Neural cell (in vitro differentiated cells): ENCODE data around the gene RILPL2. TPM values are rescaled to one million over a fixed set of nuclear protein-coding genes. Genes with fewer than 3 reads are reported as not detected.

ENCODE experiments used
- H2AFZ ChIP-seq: fragments of 200-600, 300-800 bp; sonication (generic), shearing (Covaris generic); 2 replicates; pipeline ENCODE4 v1.6.0; 2014; ENCODE audit warnings: low read depth, mild to moderate bottlenecking, antibody characterized with exemption, low read length, moderate library complexity
- H3F3A ChIP-seq: fragments of 200-600 bp; shearing (Covaris generic); 2 replicates; pipeline ENCODE4 v1.6.1; 2016; ENCODE audit warnings: mild to moderate bottlenecking, moderate library complexity, mixed read lengths, antibody characterized with exemption, low read length; ENCODE audit not compliant: insufficient read depth, poor library complexity, severe bottlenecking
- H3K27ac ChIP-seq: fragments of 200-600, 300-800 bp; sonication (generic), shearing (Covaris generic); 2 replicates; pipeline ENCODE4 v1.5.1; 2014; ENCODE audit warnings: mild to moderate bottlenecking, low read length, moderate library complexity
- H3K27me3 ChIP-seq: fragments of 300-800, 200-600 bp; sonication (generic), shearing (Covaris generic); 2 replicates; pipeline ENCODE4 v1.6.0; 2014; ENCODE audit warnings: mild to moderate bottlenecking, low read depth, low read length, moderate library complexity; ENCODE audit not compliant: insufficient read depth
- H3K36me3 ChIP-seq: fragments of 300-800, 200-600 bp; sonication (generic), shearing (Covaris generic); 2 replicates; pipeline ENCODE4 v1.5.1; 2014; ENCODE audit warnings: mild to moderate bottlenecking, antibody characterized with exemption, low read length, moderate library complexity; ENCODE audit not compliant: insufficient read depth
- H3K4me2 ChIP-seq: fragments of 300-800, 200-600 bp; sonication (generic), shearing (Covaris generic); 2 replicates; pipeline ENCODE4 v1.6.0; 2014; ENCODE audit warnings: mild to moderate bottlenecking, low read length
- H3K4me3 ChIP-seq: fragments of 300-800, 200-600 bp; sonication (generic), shearing (Covaris generic); 2 replicates; pipeline ENCODE4 v1.5.1; 2014; ENCODE audit warnings: mild to moderate bottlenecking, low read length, moderate library complexity
- H3K79me2 ChIP-seq: fragments of 200-600 bp; shearing (Covaris generic); replicated peaks from 2 replicates; pipeline ENCODE4 v1.6.0; 2014; ENCODE audit warnings: mild to moderate bottlenecking, low read length, moderate library complexity; ENCODE audit not compliant: insufficient read depth
- H3K9ac ChIP-seq: fragments of 300-800, 200-600 bp; sonication (generic), shearing (Covaris generic); 2 replicates; pipeline ENCODE4 v1.6.1; 2016; ENCODE audit warnings: mild to moderate bottlenecking, low read length, mixed read lengths
- H3K9me2 ChIP-seq: fragments of 200-600 bp; shearing (Covaris generic); 2 replicates; pipeline ENCODE4 v1.6.1; 2016; ENCODE audit warnings: mild to moderate bottlenecking, low read length, mixed read lengths; ENCODE audit not compliant: insufficient read depth
- H3K9me3 ChIP-seq: fragments of 200-600, 300-800 bp; sonication (generic), shearing (Covaris generic); 2 replicates; pipeline ENCODE4 v1.6.1; 2016; ENCODE audit warnings: mild to moderate bottlenecking, mixed run types, low read length, moderate library complexity, mixed read lengths
- H4K20me1 ChIP-seq: fragments of 200-600 bp; shearing (Covaris generic); 2 replicates; pipeline ENCODE4 v1.6.1; 2016; ENCODE audit warnings: mild to moderate bottlenecking, mixed run types; ENCODE audit not compliant: insufficient read depth
- EP300 ChIP-seq: fragments of 450-650 bp; conservative IDR thresholded peaks from 2 replicates; pipeline ENCODE4 v1.6.1; 2014; ENCODE audit warnings: antibody characterized with exemption, mild to moderate bottlenecking, moderate library complexity; ENCODE audit not compliant: poor library complexity, severe bottlenecking
- EZH2 ChIP-seq: fragments of 200-600, 300-800 bp; shearing (Covaris generic), sonication (generic); IDR thresholded peaks from 2 replicates; pipeline ENCODE4 v1.6.1; 2014; ENCODE audit warnings: antibody characterized with exemption, low read length, borderline replicate concordance, mild to moderate bottlenecking; ENCODE audit not compliant: insufficient read depth, poor library complexity, severe bottlenecking
- MXI1 ChIP-seq: fragments of 450-650 bp; conservative IDR thresholded peaks from 2 replicates; pipeline ENCODE4 v1.6.1; 2014; ENCODE audit warnings: antibody characterized with exemption, mild to moderate bottlenecking; ENCODE audit not compliant: poor library complexity, severe bottlenecking
- POLR2AphosphoS5 ChIP-seq: IDR thresholded peaks from 2 replicates; pipeline ENCODE4 v1.6.1; 2012
- RAD21 ChIP-seq: fragments of 450-650 bp; conservative IDR thresholded peaks from 2 replicates; pipeline ENCODE4 v1.6.1; 2014; ENCODE audit warnings: antibody characterized with exemption, mild to moderate bottlenecking, moderate library complexity
- REST ChIP-seq: IDR thresholded peaks from 2 replicates; pipeline ENCODE4 v1.6.1; 2012; ENCODE audit warnings: borderline replicate concordance
- SMC3 ChIP-seq: fragments of 450-650 bp; conservative IDR thresholded peaks from 2 replicates; pipeline ENCODE4 v1.6.1; 2014; ENCODE audit warnings: antibody characterized with exemption, mild to moderate bottlenecking, moderate library complexity; ENCODE audit not compliant: poor library complexity
- TAF1 ChIP-seq: IDR thresholded peaks from 2 replicates; pipeline ENCODE4 v1.6.1; 2012; ENCODE audit warnings: low read depth
- polyA minus RNA-seq: library from RNA; depleted of rRNA, polyadenylated mRNA; stranded (reverse); fragments of >200 nt; gene quantifications from 2 replicates; pipeline ENCODE4 v1.2.3, GENCODE V29; 2014
- polyA plus RNA-seq: library from polyadenylated mRNA; depleted of rRNA; stranded (reverse); fragments of >200 nt; gene quantifications from 2 replicates; pipeline ENCODE4 v1.2.3, GENCODE V29; 2014

RILPL2 gene
- polyA plus RNA-seq (0.07 and 0.20 TPM in 2 replicates), polyA minus RNA-seq (0.35 and 0.49 TPM in 2 replicates)

- H3K4me2 ChIP-seq, result peak within 1 kb of the TSS; percentile 50
- H3K27ac ChIP-seq, result no peak within 1 kb of the TSS
- TF ChIP-seq MXI1, result peak; percentile 73
- TF ChIP-seq EP300, result no peak
- H3K9me2 ChIP-seq, result no peaks in the 10 kb centered on the region
- H4K20me1 ChIP-seq, result no peaks in the 10 kb centered on the region
- no peaks in the 10 kb centered on the region for H3F3A ChIP-seq
- H3K79me2 ChIP-seq, result no peaks in the 10 kb centered on the region
- no peaks in the 10 kb centered on the region for H3K9me3 ChIP-seq
- H3K27me3 ChIP-seq, result peaks cover 10% of the 10 kb centered on the region
- H2AFZ ChIP-seq, result peak within 1 kb of the TSS; percentile 74
- H3K36me3 ChIP-seq, result no peaks in the 10 kb centered on the region
- peak within 1 kb of the TSS; percentile 79 for H3K4me3 ChIP-seq
- H3K9ac ChIP-seq, result peak within 1 kb of the TSS; percentile 27
These were observed at the start of gene RILPL2 for GRCh38 chr12:123436017-123436964. RILPL2 (minus strand) TSS chr12:123436684; CDS start chr12:123436420, 264 bp downstream.

- Histone ChIP-seq H3K36me3 (no peaks in the 10 kb centered on the region), H2AFZ (no peak overlapping the region), H3K9me3 (no peaks in the 10 kb centered on the region), H3K79me2 (no peaks in the 10 kb centered on the region), H3K27ac (no peak overlapping the region), H3K9me2 (no peaks in the 10 kb centered on the region), H4K20me1 (no peaks in the 10 kb centered on the region), H3K4me3 (no peak overlapping the region), H3K9ac (no peak overlapping the region), H3K4me2 (no peak overlapping the region), H3K27me3 (no peaks in the 10 kb centered on the region), H3F3A (no peaks in the 10 kb centered on the region)
- TF ChIP-seq SMC3 (no peak), POLR2AphosphoS5 (no peak), TAF1 (no peak), RAD21 (no peak), MXI1 (no peak), EP300 (no peak), REST (no peak), EZH2 (no peak)
These were observed 49.3 kb upstream of the RILPL2 start for GRCh38 chr12:123485756-123486155.
